Measurements from ENCODE around the gene ITGB3. TPM values are rescaled to one million over a fixed set of nuclear protein-coding genes. Genes with fewer than 3 reads are reported as not detected.
A peak's percentile ranks its signal among the peaks of the same experiment; 100 is the strongest.

ITGB3 gene
- polyA plus RNA-seq, 1 of the 3 experiments (the other 2 are of a cell fraction), result 4.6 TPM

DNA sequence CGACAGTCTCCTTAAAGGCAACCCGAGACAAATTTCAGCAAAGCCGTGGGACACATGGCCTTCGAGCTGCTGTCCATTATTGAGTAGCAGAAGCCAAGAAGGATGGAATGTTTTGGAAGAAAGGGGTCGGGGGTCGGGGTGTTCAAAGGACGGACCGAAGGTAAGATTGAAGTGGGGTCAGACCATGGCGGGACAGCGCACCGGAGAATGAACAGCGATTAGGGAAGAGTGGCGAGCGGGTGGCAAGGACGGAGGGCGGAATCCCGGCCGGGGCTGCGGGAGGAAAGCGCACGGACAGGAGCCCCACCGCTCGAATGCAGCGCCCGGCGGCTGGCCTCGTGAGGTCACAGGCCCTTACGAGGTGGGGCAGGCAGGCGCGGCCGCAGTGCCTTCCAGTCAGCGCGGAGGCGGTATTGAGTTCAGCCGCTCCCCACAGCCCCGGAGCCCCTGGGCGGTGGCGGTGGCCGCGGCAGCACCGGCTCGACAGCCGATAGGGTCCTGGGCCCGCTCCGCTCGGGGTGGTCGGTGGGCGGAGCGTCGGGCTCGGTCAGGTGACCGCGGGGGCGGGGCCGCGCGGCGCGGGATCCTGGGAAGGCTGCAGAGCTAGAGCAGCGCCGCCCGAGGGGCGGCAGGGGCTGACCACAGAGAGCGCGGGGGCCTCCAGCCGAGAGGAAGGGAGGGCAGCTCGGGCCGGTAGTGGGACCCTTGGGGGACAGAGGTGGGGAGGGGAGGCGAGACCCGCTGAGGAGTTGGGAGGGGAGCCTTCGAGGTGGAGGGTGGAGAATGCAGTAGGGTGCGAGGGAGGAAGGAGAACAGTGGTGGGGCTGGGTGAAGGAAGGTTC lies 70.0 kb downstream of the ITGB3 start, which contains the start of gene EFCAB13:
Gene EFCAB13 (plus strand): TSS at position 574 of the 842 bp plus-strand sequence. CDS start 4,399 bp downstream, outside the sequence.
- H3F3A ChIP-seq (replicated peaks; ENCODE audit: insufficient read depth), result no peaks in the 10 kb centered on the region
- H2AFZ ChIP-seq (ENCODE audit: low read depth), result peak within 1 kb of the TSS; percentile 90
- no peaks in the 10 kb centered on the region for H3K27me3 ChIP-seq (ENCODE audit: insufficient read depth)
- H3K4me1 ChIP-seq (ENCODE audit: control insufficient read depth in 1 of 2, insufficient read depth in 2 of 2, low read depth in 1 of 2, low read length in 1 of 2), result peaks cover 0 to 6% of the 10 kb centered on the region in 2 experiments; a peak in 1 of 4 replicates
- peak within 1 kb of the TSS in 1 of 2 experiments; percentile 23; a peak in 1 of 4 replicates for H3K27ac ChIP-seq (ENCODE audit: low read depth in 2 of 2, low read length in 1 of 2)
- DNase-seq, result peak; percentile 99
- ChIA-PET CTCF (interaction anchor here (1.0 to 2.2 kb wide), 6 partner anchors 8 to 100 kb away, joined by 3 to 9 read pairs (median 4); no protein-coding TSS in a partner anchor), POLR2A (interaction anchor here (0.7 to 1.3 kb wide), 3 partner anchors 49 to 326 kb away, joined by 3 to 9 read pairs (median 4); partner anchors contain the start of gene KPNB1)
- no peaks in the 10 kb centered on the region for H4K20me1 ChIP-seq (ENCODE audit: insufficient read depth)
- H3K9me3 ChIP-seq, result peaks cover 17% of the 10 kb centered on the region
- H3K9ac ChIP-seq, result peak within 1 kb of the TSS; percentile 56
- peaks cover 0 to 3% of the 10 kb centered on the region in 2 experiments for H3K36me3 ChIP-seq (replicated peaks in 1 of 2; ENCODE audit: control insufficient read depth in 1 of 2, insufficient read depth in 2 of 2, low read length in 1 of 2)
- H3K79me2 ChIP-seq (ENCODE audit: insufficient read depth), result no peaks in the 10 kb centered on the region
- H3K4me3 ChIP-seq (ENCODE audit: low read depth in 2 of 2, low read length in 1 of 2), result peak within 1 kb of the TSS; percentile 57 to 62
- 4% methylated on average over 61 of the region's 72 CpGs for WGBS (ENCODE audit: low lambda C conversion rate)
- H3K4me2 ChIP-seq, result peak within 1 kb of the TSS; percentile 56
- no peaks in the 10 kb centered on the region for H3K9me2 ChIP-seq
- TF ChIP-seq TCF12 (IDR thresholded peaks at IDR 0.05) (no peak), FOXJ3 (CRISPR knock-in tag; IDR thresholded peaks at IDR 0.05) (no peak), RAD21 (IDR thresholded peaks at IDR 0.05; ENCODE audit: low read length) (peak; percentile 11; the same call in 1 of the 2 replicates), FOSL2 (IDR thresholded peaks at IDR 0.05; ENCODE audit: borderline replicate concordance, low read depth) (no peak), EZH2phosphoT487 (IDR thresholded peaks at IDR 0.05; ENCODE audit: borderline replicate concordance, low read depth) (no peak), POLR2AphosphoS5 (IDR thresholded peaks at IDR 0.05; ENCODE audit: low read depth, low read length) (peak; percentile 68), NFIC (IDR thresholded peaks at IDR 0.05; ENCODE audit: borderline replicate concordance) (no peak), RCOR1 (IDR thresholded peaks at IDR 0.05; ENCODE audit: low read length) (0 out of 2 replicates have a peak, but pooled peaks have one; percentile 15), SIN3A (IDR thresholded peaks at IDR 0.05; ENCODE audit: borderline replicate concordance, low read depth, low read length) (0 out of 2 replicates have a peak, but pooled peaks have one; percentile 12), ELF1 (IDR thresholded peaks at IDR 0.05) (no peak), SMC3 (IDR thresholded peaks at IDR 0.05; ENCODE audit: low read depth, low read length) (0 out of 2 replicates have a peak, but pooled peaks have one; percentile 2), JUND (IDR thresholded peaks at IDR 0.05) (no peak), CTCF (IDR thresholded peaks at IDR 0.05) (0 out of 2 replicates have a peak, but pooled peaks have one; percentile 17), NRF1 (IDR thresholded peaks at IDR 0.05; ENCODE audit: low read depth, low read length) (no peak), RFX5 (IDR thresholded peaks at IDR 0.05; ENCODE audit: low read length) (0 out of 2 replicates have a peak, but pooled peaks have one; percentile 20), YY1 (IDR thresholded peaks at IDR 0.05; ENCODE audit: low read depth) (no peak), EP300 (IDR thresholded peaks at IDR 0.05; ENCODE audit: borderline replicate concordance in 1 of 2, low read depth in 1 of 2, low read length in 1 of 2) (no peak), USF1 (IDR thresholded peaks at IDR 0.05; ENCODE audit: borderline replicate concordance, low read depth) (peak; percentile 93), RXRA (IDR thresholded peaks at IDR 0.05; ENCODE audit: borderline replicate concordance, low read depth) (no peak)
- TF ChIP-seq, protein P1, sequence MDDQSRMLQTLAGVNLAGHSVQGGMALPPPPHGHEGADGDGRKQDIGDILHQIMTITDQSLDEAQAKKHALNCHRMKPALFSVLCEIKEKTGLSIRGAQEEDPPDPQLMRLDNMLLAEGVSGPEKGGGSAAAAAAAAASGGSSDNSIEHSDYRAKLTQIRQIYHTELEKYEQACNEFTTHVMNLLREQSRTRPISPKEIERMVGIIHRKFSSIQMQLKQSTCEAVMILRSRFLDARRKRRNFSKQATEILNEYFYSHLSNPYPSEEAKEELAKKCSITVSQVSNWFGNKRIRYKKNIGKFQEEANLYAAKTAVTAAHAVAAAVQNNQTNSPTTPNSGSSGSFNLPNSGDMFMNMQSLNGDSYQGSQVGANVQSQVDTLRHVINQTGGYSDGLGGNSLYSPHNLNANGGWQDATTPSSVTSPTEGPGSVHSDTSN (IDR thresholded peaks at IDR 0.05), result no peak
- TF ChIP-seq, protein P2, sequence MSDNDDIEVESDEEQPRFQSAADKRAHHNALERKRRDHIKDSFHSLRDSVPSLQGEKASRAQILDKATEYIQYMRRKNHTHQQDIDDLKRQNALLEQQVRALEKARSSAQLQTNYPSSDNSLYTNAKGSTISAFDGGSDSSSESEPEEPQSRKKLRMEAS (IDR thresholded peaks at IDR 0.05; ENCODE audit: low read depth), result peak; percentile 85; the same call in 1 of the 2 replicates
- TF ChIP-seq, protein P3, sequence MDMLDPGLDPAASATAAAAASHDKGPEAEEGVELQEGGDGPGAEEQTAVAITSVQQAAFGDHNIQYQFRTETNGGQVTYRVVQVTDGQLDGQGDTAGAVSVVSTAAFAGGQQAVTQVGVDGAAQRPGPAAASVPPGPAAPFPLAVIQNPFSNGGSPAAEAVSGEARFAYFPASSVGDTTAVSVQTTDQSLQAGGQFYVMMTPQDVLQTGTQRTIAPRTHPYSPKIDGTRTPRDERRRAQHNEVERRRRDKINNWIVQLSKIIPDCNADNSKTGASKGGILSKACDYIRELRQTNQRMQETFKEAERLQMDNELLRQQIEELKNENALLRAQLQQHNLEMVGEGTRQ (IDR thresholded peaks at IDR 0.05; ENCODE audit: borderline replicate concordance, low read depth, low read length), result peak; percentile 71
- TF ChIP-seq, protein P4, sequence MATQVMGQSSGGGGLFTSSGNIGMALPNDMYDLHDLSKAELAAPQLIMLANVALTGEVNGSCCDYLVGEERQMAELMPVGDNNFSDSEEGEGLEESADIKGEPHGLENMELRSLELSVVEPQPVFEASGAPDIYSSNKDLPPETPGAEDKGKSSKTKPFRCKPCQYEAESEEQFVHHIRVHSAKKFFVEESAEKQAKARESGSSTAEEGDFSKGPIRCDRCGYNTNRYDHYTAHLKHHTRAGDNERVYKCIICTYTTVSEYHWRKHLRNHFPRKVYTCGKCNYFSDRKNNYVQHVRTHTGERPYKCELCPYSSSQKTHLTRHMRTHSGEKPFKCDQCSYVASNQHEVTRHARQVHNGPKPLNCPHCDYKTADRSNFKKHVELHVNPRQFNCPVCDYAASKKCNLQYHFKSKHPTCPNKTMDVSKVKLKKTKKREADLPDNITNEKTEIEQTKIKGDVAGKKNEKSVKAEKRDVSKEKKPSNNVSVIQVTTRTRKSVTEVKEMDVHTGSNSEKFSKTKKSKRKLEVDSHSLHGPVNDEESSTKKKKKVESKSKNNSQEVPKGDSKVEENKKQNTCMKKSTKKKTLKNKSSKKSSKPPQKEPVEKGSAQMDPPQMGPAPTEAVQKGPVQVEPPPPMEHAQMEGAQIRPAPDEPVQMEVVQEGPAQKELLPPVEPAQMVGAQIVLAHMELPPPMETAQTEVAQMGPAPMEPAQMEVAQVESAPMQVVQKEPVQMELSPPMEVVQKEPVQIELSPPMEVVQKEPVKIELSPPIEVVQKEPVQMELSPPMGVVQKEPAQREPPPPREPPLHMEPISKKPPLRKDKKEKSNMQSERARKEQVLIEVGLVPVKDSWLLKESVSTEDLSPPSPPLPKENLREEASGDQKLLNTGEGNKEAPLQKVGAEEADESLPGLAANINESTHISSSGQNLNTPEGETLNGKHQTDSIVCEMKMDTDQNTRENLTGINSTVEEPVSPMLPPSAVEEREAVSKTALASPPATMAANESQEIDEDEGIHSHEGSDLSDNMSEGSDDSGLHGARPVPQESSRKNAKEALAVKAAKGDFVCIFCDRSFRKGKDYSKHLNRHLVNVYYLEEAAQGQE (IDR thresholded peaks at IDR 0.05; ENCODE audit: low read depth, low read length), result peak; percentile 38; the same call in 1 of the 2 replicates
